HCT116 (cell line): Measurements from ENCODE around the gene CLEC10A. TPM values are rescaled to one million over a fixed set of nuclear protein-coding genes. Genes with fewer than 3 reads are reported as not detected.
"Not testable (repeated sequence)": the region's sequence is repeated elsewhere in the genome, so short reads cannot be mapped to it uniquely, and the experiment has no call there.

Experiments
- ATAC-seq: fragments of 200-7000 bp; cut with Tn5 transposase; 2 replicates; pipeline ENCODE4 v1.9.1; 2020; ENCODE audit warnings: mild to moderate bottlenecking, moderate library complexity
- BruUV-seq: library from RNA; stranded (reverse); fragments of 400-500 nt; replicated peaks from 2 replicates; lab custom pipeline; 2021; lab: Mats Ljungman, UMichigan
- CTCF ChIA-PET: fragments of 300-600 bp; sonication (Branson Sonifier 250); formaldehyde crosslinking; loops from one replicate; lab custom pipeline; 2021; ENCODE audit warnings: antibody characterized with exemption; lab: Charles Lee
- POLR2A ChIA-PET: fragments of 300-600, 350-600 bp; sonication (Branson Sonifier 250); formaldehyde crosslinking; loops from one replicate; lab custom pipeline; 2021; ENCODE audit warnings: antibody characterized with exemption; lab: Charles Lee
- RAD21 ChIA-PET, 2 experiments: fragments of 300-600 bp; sonication (Branson Sonifier 250); formaldehyde crosslinking; loops; one replicate each; lab custom pipeline; 2023; ENCODE audit warnings: low total read pairs in 2 of 2; ENCODE audit not compliant: uncharacterized antibody in 2 of 2, unreplicated experiment in 2 of 2, low non-redundant PET in 1 of 2; lab: Charles Lee
- DNase-seq: peaks from one replicate; pipeline ENCODE4 v3.0.0-alpha.2; 2010; ENCODE audit warnings: low read depth, low spot score
- H2AFZ ChIP-seq: fragments of 200-600 bp; shearing (Covaris generic), sonication (generic); 2 replicates; pipeline ENCODE4 v1.6.1; 2017; ENCODE audit warnings: low read depth, mixed run types, mixed read lengths, antibody characterized with exemption, low read length; ENCODE audit not compliant: poor library complexity, severe bottlenecking
- H3K27ac ChIP-seq: 2 replicates; pipeline ENCODE4 v1.5.1; 2012; ENCODE audit warnings: low read depth, low read length
- H3K27me3 ChIP-seq: fragments of 200-600 bp; sonication (generic); 2 replicates; pipeline ENCODE4 v1.6.1; 2016; ENCODE audit warnings: mixed run types, low read length, mixed read lengths; ENCODE audit not compliant: insufficient read depth
- H3K36me3 ChIP-seq, 2 experiments: fragments of 200-500 bp in 1 of 2; fragments of 200-600 bp in 1 of 2; sonication (Bioruptor generic) in 1 of 2; sonication (generic) in 1 of 2; 2 replicates each; pipeline versions ENCODE4 v1.5.1 to v1.6.1; 2014 to 2016; ENCODE audit warnings: low read length in 2 of 2, inconsistent platforms in 1 of 2, mixed read lengths in 1 of 2, mixed run types in 1 of 2; ENCODE audit not compliant: insufficient read depth in 2 of 2, control insufficient read depth in 1 of 2
- H3K4me1 ChIP-seq, 2 experiments: fragments of 200-600 bp in 1 of 2; sonication (generic) in 1 of 2; 2 replicates each; pipeline versions ENCODE4 v1.5.1 to v1.6.1; 2012 to 2017; ENCODE audit warnings: low read length in 2 of 2, inconsistent platforms in 1 of 2, mild to moderate bottlenecking in 1 of 2, mixed read lengths in 1 of 2, mixed run types in 1 of 2, moderate library complexity in 1 of 2; ENCODE audit not compliant: insufficient read depth in 2 of 2, control insufficient read depth in 1 of 2
- H3K4me2 ChIP-seq: fragments of 200-600 bp; sonication (generic); 2 replicates; pipeline ENCODE4 v1.6.1; 2017; ENCODE audit warnings: mixed run types, low read length, mixed read lengths
- H3K4me3 ChIP-seq, 2 experiments: fragments of 200-600 bp in 1 of 2; sonication (generic) in 1 of 2; replicated peaks in 1 of 2; 2 replicates each; pipeline ENCODE4 v1.5.1; 2011 to 2016; ENCODE audit warnings: low read length in 2 of 2, control low read depth in 1 of 2, low read depth in 1 of 2, mild to moderate bottlenecking in 1 of 2, mixed read lengths in 1 of 2, mixed run types in 1 of 2
- H3K79me2 ChIP-seq: fragments of 200-600 bp; sonication (generic); 2 replicates; pipeline ENCODE4 v1.6.1; 2017; ENCODE audit warnings: mild to moderate bottlenecking, mixed run types, low read length, moderate library complexity, mixed read lengths; ENCODE audit not compliant: insufficient read depth
- H3K9ac ChIP-seq: fragments of 200-600 bp; sonication (generic); 2 replicates; pipeline ENCODE4 v1.6.1; 2016; ENCODE audit warnings: low read length, mixed read lengths
- H3K9me2 ChIP-seq: fragments of 200-600 bp; sonication (generic), shearing (Covaris generic); 2 replicates; pipeline ENCODE4 v1.6.1; 2017; ENCODE audit warnings: mixed run types, mild to moderate bottlenecking, moderate library complexity; ENCODE audit not compliant: insufficient read depth
- H3K9me3 ChIP-seq, 2 experiments: fragments of 200-500 bp in 1 of 2; fragments of 200-600 bp in 1 of 2; sonication (Bioruptor generic) in 1 of 2; sonication (generic) in 1 of 2; 2 replicates each; pipeline ENCODE4 v1.6.1; 2014 to 2017; ENCODE audit warnings: low read length in 2 of 2, mixed read lengths in 2 of 2, inconsistent platforms in 1 of 2, low read depth in 1 of 2, mild to moderate bottlenecking in 1 of 2, mixed run types in 1 of 2, moderate library complexity in 1 of 2; ENCODE audit not compliant: control insufficient read depth in 1 of 2, insufficient read depth in 1 of 2
- H4K20me1 ChIP-seq: fragments of 200-600 bp; sonication (generic), shearing (Covaris generic); 2 replicates; pipeline ENCODE4 v1.6.1; 2017; ENCODE audit warnings: mixed run types, mild to moderate bottlenecking, moderate library complexity; ENCODE audit not compliant: insufficient read depth
- CEBPB ChIP-seq: IDR thresholded peaks from 2 replicates; pipeline ENCODE4 v1.6.1; 2012; ENCODE audit warnings: low read depth
- CTCF ChIP-seq, 3 experiments: fragments of 200-600 bp in 1 of 3; sonication (generic) in 1 of 3; IDR thresholded peaks in 2 of 3; conservative IDR thresholded peaks in 1 of 3; 2 replicates each; pipeline ENCODE4 v1.5.1; 2012 to 2017; ENCODE audit warnings: low read depth in 2 of 3, low read length in 2 of 3, antibody characterized with exemption in 1 of 3, borderline replicate concordance in 1 of 3, control low read depth in 1 of 3, mild to moderate bottlenecking in 1 of 3, mixed read lengths in 1 of 3, mixed run types in 1 of 3, moderate library complexity in 1 of 3; ENCODE audit not compliant: insufficient read depth in 1 of 3
- ELF1 ChIP-seq: IDR thresholded peaks from 2 replicates; pipeline ENCODE4 v1.6.1; 2012; ENCODE audit warnings: low read depth, borderline replicate concordance
- FOSL1 ChIP-seq: IDR thresholded peaks from 2 replicates; pipeline ENCODE4 v1.6.1; 2012; ENCODE audit warnings: low read depth
- RAD21 ChIP-seq: IDR thresholded peaks from 2 replicates; pipeline ENCODE4 v1.6.1; 2012; ENCODE audit warnings: low read depth, mild to moderate bottlenecking
- SP1 ChIP-seq: IDR thresholded peaks from 2 replicates; pipeline ENCODE4 v1.6.1; 2012; ENCODE audit warnings: low read depth
- SRF ChIP-seq: IDR thresholded peaks from 2 replicates; pipeline ENCODE4 v1.6.1; 2012; ENCODE audit warnings: low read depth
- ZNF274 ChIP-seq: fragments of 200-500 bp; sonication (Bioruptor generic); IDR thresholded peaks from 2 replicates; pipeline ENCODE4 v1.6.1; 2014; ENCODE audit warnings: mild to moderate bottlenecking, low read depth, low read length, inconsistent platforms
- intact Hi-C: fragments of 100-400 bp; cut with micrococcal nuclease; formaldehyde crosslinking; loops from 2 replicates; pipeline ENCODE4 v1.10.0; 2022
- total RNA-seq: library from RNA; stranded (reverse); gene quantifications from one replicate; pipeline ENCODE4 v1.2.1, GENCODE V29; 2021; ENCODE audit not compliant: unreplicated experiment
- TF ChIP-seq, protein P1 (sequence below): IDR thresholded peaks from 2 replicates; pipeline ENCODE4 v1.6.1; 2012; ENCODE audit warnings: low read depth

CLEC10A gene
- total RNA-seq, 1 experiment from 2014 or later: not detected

DNA sequence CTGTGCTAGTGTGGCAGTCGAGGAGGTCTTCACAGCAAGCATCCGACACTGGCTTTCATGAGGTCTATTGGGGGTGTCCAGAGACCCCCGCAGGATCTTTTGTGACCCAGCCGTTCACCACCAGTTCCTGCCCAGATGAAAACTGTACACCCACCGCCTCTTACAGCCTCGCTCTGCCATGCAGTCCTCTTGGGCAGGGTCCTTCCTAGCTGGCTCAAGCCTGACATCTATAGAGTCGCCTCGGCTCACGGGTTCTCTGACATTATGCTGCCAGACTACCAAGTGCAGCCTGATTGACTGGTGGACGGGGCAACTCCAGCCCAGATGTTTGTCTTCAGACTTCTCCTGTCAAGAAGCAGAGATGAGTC, 14.6 kb upstream of the CLEC10A start:
- DNase-seq (no peak), ATAC-seq (no peak)
- RAD21 ChIA-PET: no interaction called here
- H3K27ac ChIP-seq: no peak overlapping the region
- H2AFZ ChIP-seq: no peak overlapping the region
- CTCF ChIA-PET: no interaction called here
- H3K4me2 ChIP-seq: no peak overlapping the region
- H4K20me1 ChIP-seq: no peaks in the 10 kb centered on the region
- no peaks in the 10 kb centered on the region for H3K9me2 ChIP-seq
- no peaks in the 10 kb centered on the region for H3K79me2 ChIP-seq
- peaks cover 0 to 4% of the 10 kb centered on the region in 2 experiments; a peak in 1 of 4 replicates for H3K4me1 ChIP-seq
- no peak overlapping the region for H3K4me3 ChIP-seq
- no peak overlapping the region for H3K9ac ChIP-seq
- no peak for TF ChIP-seq FOSL1
- TF ChIP-seq RAD21: no peak
- TF ChIP-seq SRF: no peak
- no peak for TF ChIP-seq CTCF (IDR thresholded peaks at IDR 0.05 in 2 of 3, conservative IDR thresholded peaks at IDR 0.05 in 1 of 3; ENCODE audit: borderline replicate concordance in 1 of 3, insufficient read depth in 1 of 3, low read depth in 2 of 3, low read length in 2 of 3)
- TF ChIP-seq SP1: no peak
- TF ChIP-seq, protein P1, sequence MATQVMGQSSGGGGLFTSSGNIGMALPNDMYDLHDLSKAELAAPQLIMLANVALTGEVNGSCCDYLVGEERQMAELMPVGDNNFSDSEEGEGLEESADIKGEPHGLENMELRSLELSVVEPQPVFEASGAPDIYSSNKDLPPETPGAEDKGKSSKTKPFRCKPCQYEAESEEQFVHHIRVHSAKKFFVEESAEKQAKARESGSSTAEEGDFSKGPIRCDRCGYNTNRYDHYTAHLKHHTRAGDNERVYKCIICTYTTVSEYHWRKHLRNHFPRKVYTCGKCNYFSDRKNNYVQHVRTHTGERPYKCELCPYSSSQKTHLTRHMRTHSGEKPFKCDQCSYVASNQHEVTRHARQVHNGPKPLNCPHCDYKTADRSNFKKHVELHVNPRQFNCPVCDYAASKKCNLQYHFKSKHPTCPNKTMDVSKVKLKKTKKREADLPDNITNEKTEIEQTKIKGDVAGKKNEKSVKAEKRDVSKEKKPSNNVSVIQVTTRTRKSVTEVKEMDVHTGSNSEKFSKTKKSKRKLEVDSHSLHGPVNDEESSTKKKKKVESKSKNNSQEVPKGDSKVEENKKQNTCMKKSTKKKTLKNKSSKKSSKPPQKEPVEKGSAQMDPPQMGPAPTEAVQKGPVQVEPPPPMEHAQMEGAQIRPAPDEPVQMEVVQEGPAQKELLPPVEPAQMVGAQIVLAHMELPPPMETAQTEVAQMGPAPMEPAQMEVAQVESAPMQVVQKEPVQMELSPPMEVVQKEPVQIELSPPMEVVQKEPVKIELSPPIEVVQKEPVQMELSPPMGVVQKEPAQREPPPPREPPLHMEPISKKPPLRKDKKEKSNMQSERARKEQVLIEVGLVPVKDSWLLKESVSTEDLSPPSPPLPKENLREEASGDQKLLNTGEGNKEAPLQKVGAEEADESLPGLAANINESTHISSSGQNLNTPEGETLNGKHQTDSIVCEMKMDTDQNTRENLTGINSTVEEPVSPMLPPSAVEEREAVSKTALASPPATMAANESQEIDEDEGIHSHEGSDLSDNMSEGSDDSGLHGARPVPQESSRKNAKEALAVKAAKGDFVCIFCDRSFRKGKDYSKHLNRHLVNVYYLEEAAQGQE: no peak
- TF ChIP-seq ZNF274: no peak
- no peak for TF ChIP-seq ELF1
- no peak for TF ChIP-seq CEBPB
- TF ChIP-seq, all 23 proteins: peak for 0
- POLR2A ChIA-PET: no interaction called here
- Histone ChIP-seq H3K27me3 (no peaks in the 10 kb centered on the region), H3K9me3 (no peaks in the 10 kb centered on the region), H3K36me3 (no peaks in the 10 kb centered on the region)
- no TSS peak for BruUV-seq
- intact Hi-C loops: no loop called here

GRCh38 chr17:7091311-7092005, 11.4 kb upstream of the CLEC10A start:
- BruUV-seq, H3K9me3 ChIP-seq, intact Hi-C loops, H3K4me2 ChIP-seq, ATAC-seq, H3K4me1 ChIP-seq, H3K27me3 ChIP-seq, RAD21 ChIA-PET, H3K79me2 ChIP-seq, H3K27ac ChIP-seq, H3K9me2 ChIP-seq, H3K4me3 ChIP-seq, DNase-seq, H2AFZ ChIP-seq, POLR2A ChIA-PET, H3K36me3 ChIP-seq, H3K9ac ChIP-seq, CTCF ChIA-PET, H4K20me1 ChIP-seq: not testable (repeated sequence)
